NCI-H2196 (cell line): ENCODE measurements around the gene SLC25A41.

Experiments
- DNase-seq: peaks from one replicate; lab custom pipeline; 2025; ENCODE audit not compliant: unreplicated experiment; lab: John Stamatoyannopoulos, UW

The SLC25A41 gene

GRCh38 chr19:6460099-6460884 lies 26.7 kb upstream of the SLC25A41 start:
- peak; percentile 98 for DNase-seq

DNA sequence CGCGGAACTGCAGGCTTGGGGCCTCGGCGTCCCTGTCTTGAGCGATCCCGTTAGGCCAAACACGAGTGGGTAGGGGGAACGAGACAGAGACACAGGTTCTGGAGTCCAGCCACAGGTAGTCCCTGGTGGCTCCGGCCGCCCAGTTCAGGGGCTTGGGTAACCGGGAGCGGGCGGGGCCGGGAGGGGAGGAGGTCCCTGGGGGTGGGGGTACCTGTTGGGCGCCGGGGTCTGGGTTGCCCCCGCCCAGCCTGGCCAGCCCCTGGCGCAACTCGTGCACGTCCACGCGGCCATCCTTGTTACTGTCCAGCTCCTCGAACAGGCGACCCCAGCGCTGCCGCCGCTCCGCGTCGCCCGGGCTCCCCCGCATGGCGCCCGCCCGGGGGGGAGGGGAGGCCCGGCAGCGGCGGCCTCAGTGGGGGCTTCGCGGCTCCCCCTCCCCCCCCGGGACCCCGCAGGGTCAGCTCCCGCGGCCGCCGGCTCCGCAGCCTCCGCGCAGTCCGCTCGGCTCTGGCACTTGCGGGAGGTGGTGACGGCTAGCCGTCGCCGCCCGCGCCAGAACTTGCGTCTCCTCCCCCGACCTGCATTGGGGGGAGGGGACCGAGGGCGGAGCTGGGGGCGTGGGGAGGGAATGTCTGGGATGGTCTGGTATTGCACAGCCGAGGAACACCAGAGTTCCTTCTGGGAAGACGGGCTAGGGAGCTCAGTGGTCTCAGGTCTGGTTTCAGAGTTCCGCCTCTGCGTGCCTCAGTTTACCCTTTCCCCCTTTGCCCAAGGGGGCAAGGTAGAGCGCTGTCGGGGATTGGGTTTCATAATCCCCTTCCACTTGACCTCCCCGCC lies 25.9 kb upstream of the SLC25A41 start, which contains the start of gene SLC25A23:
SLC25A23 (minus strand) TSS at position 531 of the 837 bp plus-strand sequence; CDS start at position 367, 164 bp downstream.
- DNase-seq: peak; percentile 72

DNA sequence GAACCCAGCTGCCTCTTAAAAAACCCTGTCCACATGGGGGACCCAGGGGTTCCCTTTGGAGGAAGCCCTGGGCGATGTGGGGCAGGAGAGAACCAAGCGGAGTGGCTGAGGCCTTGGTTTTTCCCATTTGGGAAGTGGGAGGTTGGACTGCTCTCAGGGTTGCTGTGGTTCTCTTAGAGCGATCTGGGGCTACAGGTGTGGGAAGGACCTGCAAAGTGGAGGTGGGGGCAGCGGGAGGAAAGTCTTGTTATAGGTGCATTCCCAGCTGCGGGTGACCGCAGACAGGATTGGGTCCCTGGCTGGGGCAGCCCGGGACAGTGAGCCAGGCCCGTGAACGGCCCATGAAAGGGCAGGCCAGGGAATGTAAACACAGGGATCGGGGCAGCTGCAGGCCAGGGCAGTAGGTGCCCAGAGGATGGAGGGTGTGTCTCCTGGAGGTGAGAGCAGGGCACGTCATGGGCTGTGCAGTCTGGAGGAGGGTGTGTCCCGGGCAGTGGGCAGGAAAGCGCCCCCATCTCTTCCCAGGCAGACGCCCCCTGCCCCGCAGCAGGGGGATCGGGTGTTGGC lies 25.2 kb upstream of the SLC25A41 start:
- DNase-seq: no peak

DNA sequence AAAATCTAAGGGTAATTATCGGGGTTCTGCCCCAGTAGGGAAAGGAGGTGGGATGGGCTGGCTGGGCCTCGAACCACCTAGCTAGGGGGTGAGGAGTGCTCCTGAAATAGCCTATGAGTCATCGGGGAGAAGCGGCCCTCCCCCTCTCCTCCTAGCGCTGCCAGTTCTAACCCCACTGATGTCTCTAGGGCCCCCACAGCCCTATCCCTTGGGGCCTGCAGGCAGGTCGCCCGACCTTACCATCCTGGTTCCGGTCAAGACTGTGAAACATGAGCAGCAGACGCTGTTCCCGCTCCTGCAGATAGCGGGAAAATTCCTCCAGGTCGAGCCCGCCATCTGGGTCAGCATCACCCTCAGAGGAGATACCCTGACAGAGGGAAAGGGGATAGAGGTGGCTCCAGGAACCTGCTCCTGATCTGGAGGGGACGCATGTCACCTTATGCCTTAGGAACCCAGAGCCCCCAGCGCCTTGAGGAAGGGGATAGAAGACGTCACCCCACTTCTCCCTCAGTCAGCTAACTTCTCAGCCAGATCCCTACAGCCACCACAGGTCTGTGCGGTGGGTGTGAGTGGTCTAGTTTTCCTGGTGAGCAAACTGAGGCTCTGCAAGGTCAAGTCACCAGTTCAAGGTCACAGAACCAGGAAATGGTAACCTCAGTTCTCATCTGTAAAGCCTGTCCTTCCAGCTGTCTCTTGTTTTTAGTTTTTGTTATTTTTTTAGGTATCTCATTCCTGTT lies 24.6 kb upstream of the SLC25A41 start:
- DNase-seq: no peak

DNA sequence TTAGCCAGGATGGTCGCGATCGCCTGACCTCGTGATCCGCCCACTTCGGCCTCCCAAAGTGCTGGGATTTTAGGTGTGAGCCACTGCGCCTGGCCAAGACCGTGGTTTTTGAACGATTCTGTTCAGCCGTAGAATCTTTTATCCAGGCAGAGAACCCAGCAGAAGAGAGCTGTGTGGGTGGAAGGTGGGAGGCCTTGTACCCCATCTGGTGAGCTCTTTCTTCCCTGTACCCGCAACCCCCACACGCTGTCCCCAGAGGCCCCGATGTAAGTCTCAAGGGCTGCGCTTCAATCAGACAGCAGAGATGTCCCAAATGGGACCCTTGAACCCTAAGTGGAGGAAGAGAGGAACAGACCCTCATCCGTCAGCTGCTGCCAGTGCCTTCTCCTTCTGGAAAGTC lies 22.4 kb upstream of the SLC25A41 start:
- no peak for DNase-seq

DNA sequence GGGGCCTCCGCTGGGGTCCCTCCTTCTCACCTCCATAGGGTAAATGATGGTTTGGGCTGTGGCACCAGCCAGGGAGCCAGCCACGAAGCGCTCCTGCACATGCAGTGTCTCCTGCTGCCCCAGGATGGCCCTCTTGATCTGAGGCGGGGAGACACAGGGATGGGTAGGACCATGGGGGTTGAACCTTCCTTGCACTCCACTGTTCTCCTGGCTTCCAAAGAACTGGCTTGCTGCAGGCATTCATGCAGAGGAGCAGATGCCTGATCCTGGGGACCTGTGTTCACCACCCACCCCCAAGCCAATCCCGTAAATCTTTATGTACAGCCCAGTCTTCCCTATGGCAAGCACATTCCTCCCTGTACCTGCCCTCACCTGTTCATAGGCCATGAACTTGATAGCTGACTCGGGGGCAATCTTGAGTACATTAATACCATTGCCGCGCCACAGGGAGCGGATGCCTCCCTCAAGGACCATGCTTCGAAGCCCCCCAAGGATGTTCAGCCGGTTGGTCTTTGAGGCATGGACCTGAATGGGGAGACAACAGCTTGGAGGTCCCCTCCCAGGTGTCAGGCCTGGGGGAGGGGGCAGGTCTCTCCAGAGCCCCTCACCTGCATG lies 20.5 kb upstream of the SLC25A41 start:
- DNase-seq: no peak

GRCh38 chr19:6452899-6453298 lies 19.3 kb upstream of the SLC25A41 start:
- DNase-seq: no peak

- no peak for DNase-seq
Observed at GRCh38 chr19:6452223-6452614, 18.7 kb upstream of the SLC25A41 start.

- DNase-seq: no peak
Observed at GRCh38 chr19:6451583-6452222, 18.1 kb upstream of the SLC25A41 start.

DNA sequence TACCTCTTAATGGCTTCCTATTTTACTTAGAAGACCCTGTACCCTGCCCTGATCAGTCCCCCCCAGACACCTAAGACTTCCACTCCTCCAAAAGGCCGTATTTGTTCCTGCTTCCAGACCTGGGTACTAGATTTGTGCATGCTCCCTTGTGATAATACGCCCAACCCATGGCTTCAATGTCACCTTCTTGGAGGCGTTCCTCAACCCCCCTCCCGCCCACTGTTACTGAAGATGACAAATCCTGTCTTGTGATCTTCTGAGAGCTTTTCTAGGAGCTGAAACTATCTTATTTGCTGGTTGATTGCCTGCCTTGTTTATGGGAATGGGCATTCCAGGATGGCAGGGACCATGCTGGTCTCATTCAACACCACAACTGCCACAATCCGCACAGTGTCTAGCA lies 16.6 kb upstream of the SLC25A41 start:
- DNase-seq: no peak

DNA sequence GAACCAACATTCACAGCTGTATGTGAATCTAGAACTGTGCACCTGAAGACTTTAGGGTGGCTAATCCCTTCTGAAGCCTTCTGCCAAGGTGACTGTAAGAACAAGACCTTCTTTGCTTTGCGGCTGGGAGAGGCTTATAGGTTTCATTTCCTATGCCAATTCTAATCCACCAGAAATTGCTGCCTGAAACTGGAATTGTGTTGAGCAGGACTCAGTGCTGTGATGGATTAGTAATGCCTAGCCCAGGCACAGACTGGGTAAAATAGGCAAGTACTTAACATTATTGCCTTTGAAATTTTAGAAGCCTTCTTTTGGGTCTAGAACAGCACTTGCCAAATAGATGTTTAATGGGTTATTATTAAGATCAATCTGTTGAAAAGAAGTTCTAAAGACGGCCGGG lies 14.5 kb upstream of the SLC25A41 start:
- DNase-seq: no peak

- no peak for DNase-seq
Observed at GRCh38 chr19:6446452-6446851, 12.9 kb upstream of the SLC25A41 start.

- DNase-seq: no peak
Observed at GRCh38 chr19:6443986-6444385, 10.4 kb upstream of the SLC25A41 start.

DNA sequence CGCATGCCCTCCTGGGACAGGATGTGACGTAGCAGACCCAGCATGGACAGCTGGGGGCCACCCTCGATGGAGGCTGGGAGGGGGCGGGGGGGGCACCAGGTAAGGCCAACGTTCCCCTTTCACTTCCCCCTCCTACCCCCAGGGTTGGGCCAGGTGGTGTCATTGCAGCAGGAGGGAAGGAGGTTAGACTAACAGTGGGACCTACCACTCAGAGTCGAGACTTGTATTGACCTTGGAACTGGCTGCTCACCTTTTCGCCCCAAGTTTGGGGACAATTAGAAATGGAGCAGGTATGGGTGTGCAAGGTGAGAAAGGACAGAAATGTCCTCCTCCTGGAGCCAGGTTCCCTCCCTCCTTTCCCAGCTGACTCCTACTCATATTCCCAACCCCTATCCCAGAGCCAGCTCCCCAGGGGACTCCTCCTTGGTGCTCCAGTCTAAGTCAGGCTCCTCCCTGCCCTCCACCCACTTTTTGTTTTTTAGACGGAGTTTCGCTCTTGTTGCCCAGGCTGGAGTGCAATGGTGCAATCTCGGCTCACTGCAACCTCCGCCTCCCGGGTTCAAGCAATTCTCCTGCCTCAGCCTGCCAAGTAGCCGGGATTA lies 8.6 kb upstream of the SLC25A41 start:
- DNase-seq: no peak

DNA sequence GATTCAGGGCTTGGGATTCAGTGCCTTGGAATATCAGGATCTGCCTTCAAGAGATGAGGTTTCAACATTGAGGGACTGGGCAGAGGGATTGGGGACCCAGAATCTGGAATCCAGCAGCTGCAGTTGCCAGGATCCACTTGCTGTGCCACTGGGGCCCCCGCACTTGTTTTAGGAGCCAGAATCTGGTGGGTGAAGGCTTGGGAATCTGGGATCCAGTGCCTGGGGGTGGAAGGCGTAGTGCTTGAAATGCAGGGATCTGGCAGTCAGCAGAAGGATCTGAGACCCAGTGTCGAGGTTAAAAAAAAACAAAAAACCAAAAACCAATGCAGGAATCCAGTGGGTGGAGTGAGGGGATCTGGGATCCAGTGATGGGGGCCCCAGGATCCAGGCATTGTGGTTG lies 7.3 kb upstream of the SLC25A41 start:
- DNase-seq: no peak

DNA sequence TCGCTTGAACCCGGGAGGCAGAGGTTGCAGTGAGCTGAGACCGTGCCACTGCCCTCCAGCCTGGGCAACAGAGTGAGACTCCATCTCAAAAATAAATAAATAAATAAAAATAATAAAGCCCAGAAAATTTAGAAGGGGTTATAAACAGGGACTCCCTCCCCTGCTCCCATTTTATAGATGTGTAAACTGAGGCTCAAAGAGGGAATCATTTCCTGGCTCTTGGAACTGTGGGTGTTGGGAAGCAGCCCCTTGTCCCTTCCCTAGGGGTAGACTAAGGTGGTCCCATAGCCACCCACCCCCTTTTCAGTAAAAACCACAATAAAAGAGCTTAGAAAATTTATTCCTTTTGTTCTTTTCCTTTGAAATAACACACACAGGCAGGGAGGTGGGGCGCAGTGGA lies 6.2 kb upstream of the SLC25A41 start:
- no peak for DNase-seq

DNA sequence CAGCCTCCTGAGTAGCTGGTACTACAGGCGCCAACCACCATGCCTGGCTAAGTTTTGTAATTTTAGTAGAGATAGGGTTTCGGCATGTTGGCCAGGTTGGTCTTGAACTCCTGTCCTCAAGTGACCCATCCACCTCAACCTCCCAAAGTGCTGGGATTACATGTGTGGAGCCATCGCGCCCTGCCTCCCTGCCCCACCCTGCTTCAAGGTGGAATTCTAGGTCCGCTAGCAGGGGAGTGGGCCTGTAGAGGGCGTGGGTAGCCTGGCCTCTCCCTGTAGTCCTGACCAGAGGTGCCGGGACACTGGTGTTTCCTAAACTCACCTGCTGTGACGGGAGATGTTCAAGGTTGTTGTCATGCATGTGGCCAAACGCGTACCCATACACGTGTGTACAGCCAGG lies 398 bp downstream of the SLC25A41 start:
- DNase-seq: no peak

DNA sequence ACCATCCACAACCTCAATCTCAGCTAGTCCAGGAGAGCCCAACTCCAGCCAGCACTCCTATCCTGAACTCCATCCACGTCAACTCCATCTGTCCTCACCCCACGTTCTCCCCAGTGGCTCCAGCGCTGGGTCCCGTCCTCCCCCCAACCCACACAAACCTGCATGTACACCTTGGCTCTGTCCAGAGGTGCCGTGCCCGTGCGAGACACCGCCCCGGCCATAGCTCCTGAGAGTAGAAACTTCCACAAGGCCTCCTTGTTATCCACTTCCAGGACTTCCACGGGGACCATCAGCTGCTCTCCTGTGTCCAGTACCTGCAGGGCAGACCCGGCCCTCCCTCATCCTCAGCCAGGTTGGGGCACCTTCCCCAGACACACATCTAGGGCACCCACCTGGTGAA lies 1.7 kb downstream of the SLC25A41 start:
- no peak for DNase-seq

DNA sequence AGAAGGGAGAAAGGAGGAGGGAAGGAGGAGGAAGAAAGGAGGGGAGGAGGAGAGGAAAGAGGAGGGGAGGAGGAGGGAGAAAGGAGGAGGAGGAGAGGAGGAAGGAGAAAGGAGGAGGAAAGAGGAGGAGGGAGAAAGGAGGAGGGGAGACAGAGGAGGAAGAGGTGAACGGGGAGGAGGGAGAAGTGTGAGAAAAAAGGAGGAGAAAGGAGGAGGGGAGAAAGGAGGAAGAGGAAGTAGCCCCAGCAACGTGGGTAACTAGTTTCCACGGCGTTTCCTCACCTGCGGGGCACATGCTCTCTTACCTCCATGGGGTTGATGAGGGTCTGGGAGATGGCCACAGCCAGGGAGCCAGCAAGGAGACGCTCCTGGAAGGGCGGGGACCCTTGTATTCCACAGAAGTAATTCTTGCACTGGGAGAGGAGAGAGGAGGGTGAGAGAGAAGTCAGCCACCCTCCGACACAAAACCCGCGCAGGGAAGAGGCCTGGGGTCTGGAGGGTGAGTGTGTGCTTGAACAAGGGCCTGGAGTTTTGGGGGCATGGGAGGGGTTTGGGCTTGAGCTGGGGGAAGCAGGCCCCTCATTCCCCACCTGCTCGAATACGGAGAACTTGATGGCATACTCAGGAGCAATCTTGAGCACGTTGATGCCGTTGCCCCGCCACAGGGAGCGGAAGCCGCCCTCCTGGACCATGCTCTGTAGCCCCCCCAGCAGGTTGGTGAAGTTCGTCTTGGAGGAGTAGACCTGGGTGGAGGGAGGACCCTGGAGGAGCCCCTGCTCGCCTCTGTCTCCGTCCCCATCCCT lies 3.9 kb downstream of the SLC25A41 start:
- no peak for DNase-seq
